Stimulated activated naive CD4-positive, alpha-beta T cell (primary cell): ENCODE measurements around the gene KCNAB1.

Source experiments
- DNase-seq, 6 experiments: peaks; one replicate each; lab custom pipeline; 2025; lab: John Stamatoyannopoulos, UW

KCNAB1 gene

DNA sequence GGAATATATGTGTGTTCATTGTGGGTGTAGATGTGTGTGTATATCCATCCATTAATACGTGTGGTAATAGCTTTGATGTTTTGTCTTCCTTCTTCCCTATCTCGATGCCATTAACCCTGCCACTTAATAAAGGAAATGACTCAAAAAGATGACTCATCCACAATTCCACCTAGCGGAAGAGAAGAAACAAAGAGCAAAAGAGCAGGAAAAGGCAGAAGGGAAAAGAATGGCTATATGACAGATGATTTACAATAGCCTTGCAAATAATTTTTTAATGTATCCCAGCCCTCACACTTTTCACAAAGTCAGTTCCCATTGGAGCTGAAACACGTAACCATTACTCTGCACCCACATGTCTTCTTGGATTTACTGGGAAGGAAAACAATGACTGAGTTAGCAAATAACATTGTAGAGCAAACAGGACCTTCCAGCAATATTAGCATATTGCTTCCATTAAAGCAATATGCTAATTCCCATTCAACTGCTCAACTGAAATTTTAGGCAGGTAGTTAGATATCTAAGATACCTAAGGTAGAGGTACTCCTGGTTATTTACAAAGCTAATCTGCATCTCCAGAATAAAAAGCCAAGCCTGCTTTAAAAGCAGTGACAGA is 197.2 kb downstream of the KCNAB1 start:
- DNase-seq, result no peak

DNA sequence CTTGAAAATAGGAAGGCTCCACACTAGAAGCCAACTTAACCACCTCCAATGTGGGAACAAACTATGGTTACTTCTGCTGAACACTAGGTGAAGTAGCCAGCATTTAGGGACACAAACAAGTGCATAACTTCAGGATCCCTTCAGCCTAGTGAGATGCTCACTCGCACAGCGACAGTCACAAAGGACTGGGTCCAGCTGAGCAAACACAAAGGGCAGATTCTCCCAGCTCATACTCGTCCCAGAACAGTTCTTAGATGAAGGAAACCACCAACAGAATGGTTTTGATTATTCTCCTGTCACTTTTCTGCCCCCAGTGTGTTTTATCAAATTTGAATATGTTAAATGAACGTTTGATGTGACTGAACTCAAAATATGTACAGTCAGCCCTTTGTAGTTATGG is 201.6 kb downstream of the KCNAB1 start:
- no peak for DNase-seq

DNA sequence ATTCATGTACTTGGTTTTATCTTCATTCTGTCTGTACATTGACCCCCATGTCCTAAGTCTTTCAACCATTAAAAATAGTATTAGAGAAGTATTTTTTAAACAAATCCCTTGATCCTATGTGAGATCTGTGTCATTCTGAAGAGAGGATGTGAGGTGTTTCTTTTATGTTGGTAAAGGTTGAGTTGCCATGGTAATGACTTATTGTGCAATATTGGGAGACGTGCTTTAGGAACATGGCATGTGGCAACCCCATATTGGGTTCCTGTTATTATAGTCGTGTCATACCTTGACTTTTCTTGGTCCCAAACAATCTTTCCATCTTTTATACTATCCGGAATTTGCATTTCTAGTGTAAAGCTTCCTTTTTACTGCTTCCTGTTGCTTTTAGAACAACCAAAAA is 203.1 kb downstream of the KCNAB1 start:
- DNase-seq, result no peak

DNA sequence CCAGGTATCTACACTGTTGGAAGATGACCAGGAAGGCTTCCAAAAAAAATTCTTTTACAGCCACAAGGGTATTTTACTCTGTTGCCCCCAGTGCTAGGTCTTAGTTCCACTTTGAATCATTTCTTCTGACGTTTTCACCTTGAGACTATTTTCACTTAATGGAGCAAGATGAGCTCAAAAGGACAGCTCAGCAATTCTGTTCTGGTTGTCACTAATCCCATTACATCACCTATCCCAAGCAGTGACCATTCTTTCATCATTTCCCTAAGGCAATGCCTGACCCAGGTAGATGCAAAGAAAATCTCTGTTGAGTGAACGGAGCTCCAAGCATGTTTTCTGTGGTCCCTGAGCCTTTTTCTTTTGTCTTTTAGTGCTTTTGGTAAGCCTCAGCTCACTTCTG is 210.0 kb downstream of the KCNAB1 start:
- DNase-seq, result no peak

DNA sequence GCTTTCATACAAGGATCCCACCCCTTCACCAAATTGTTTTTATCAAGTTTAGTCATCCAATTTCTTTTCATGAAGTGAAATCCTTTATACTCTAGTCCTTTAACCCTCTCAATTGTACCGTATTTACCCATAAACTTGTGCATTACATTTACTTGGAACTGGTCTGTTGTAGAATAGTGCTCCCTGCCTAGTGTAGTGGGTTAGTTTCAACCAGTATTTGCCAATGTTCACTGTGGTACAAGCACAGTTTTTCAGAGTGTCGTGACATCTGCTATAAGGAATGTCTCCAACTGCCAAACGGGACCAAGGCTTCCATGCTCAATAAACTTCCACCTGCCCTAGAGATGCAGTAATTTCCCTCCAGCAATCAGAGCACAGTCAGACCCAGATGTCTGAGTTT is 211.9 kb downstream of the KCNAB1 start:
- no peak for DNase-seq

DNA sequence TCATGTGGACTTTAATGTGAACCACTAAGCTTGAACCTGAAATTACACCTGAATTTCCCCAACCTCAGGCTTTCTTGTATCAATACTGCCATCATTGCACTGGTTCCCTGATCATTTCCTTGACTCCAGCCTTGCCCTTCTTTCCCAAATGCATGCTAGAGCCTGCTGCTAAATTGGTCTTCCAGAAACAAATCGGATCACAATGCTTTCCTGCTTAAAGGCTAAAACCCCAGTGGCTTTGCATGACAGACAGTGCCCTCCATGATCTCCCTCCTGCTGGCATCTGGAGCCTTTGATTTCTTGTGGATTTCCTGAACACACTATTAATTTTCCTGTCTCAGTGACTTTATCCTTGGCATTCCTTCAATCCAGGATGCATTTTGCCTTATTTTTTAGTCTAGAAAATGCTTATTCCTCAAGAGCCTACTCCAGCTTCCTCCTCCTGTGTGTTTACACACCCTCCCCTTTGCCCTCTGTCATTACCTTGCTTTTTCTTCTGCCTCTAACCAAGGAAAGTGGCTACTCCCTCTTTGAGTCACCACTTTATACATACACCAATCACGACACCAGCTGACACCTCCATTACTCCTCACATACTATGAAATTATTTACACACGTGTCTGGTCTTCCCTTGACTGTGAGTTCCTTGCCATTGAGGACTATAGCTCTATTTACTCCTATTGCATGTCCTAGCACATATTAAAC is 214.6 kb downstream of the KCNAB1 start:
- no peak for DNase-seq

DNA sequence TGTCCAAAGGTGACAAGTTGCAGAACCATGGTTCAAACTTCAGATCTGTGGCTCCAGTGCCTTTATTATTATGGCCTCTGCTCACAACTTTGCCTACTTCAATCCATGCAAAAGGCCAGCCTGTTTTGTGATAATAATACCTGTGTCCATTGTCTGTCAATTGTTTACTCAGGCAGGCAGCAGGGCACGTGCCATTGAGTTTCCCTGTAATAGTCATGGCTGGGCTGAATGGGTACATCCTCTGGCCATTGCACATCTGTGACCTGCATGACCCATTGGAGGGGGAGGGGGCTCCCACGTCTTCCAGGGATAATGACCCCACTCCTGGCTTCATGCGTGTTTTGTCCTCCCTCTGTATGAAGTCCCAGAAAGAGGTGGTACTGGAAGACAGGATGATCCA is 219.1 kb downstream of the KCNAB1 start:
- no peak for DNase-seq

DNA sequence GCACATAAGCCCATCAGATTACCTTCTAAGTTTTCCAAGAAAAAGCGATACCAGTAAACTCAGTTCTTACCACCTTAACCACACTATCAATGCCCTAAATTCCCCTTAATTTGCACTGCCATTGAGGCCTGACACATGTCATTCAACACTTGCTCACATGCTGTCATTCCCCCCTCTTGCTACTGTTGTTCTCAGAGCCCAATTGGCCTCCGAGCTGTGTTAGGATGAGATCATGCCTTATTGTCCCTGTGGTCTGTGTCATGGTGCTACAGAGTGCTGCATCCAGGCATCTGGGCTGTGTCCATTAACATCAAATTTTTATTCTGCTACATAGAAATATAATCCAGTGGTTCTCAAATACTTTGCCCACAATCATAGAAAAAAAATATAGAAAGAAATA is 221.0 kb downstream of the KCNAB1 start:
- no peak for DNase-seq

DNA sequence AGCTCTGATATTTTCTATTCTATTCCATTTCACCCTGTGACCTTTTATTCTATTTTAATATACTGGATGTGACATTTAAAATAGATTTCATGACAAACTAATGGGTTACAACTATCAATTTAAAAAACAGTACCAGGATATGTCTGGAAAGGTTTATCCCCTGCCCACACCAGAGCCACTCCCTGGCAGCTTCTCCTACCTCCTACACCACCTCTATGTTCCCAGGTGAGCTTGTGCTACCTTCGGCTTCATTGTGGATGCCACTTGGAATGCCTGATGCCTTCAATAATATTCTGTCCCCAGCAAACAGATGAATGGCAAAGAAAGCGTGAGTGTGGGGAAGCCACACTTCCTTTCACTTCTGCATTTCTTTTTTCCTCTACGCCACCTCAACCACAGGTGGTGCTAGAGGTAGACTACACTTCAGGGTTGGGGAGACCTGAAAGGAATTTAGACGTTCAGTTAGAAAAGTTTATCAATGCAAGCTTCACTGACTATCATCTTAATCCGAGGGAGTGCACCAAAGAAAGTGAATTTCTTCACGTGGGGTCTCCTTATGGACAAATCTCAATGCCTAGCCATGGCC is 221.5 kb downstream of the KCNAB1 start:
- DNase-seq, result no peak

DNA sequence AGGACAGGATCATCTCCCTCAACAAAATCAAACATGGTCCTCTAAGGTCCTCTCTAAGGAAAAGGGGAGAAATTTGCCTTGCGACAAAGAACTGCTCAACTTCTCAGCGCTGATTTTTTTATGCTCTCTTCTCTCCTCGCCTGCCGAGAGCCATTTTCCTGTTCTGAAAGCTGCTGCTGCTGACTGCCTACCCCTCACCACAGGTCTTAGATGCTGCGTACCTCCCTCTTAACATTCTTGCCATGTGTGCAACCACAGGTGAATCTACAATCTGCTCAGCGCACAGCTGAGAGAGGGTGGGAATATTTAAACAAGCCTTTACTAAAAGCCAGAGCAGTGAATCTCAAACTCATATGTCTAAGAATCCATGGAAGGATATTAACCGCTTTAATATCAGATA is 223.8 kb downstream of the KCNAB1 start:
- no peak for DNase-seq

DNA sequence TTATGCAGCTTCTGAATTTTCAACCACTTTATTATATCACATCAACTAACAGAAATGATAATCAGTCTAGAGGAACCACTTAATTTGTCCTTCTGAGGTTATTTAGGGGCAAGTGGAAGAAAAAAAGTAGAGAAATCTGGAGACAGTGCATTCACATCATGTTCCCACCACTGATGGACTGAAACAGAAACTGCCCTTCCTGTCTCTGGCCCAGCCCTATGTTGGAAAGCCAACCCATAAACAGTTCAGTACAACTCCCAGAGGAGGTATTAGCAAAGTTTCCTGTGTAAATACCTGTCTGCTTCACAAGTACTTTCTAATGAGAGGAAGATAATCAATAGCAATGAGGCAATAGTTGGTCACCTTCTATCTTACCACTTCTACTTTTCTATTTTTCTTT is 228.7 kb downstream of the KCNAB1 start:
- DNase-seq, result no peak

DNA sequence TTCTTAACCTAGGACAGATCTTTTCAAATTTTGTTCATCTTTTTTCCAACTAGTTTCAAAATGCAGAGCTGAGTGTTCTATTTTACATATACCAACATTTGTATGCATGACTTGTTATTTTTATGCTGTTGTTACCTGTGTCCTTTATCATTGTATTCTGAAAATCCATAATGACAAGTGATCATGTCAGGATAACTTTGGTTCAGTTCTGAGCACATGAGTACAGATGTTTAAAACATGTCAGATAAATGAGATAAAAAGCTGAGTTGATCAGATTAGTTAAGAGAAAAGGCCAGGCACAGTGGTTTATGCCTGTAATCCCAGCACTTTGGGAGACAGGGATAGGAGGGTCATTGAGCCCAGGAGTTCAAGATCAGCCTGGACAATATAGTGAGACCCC is 229.6 kb downstream of the KCNAB1 start:
- no peak for DNase-seq

DNA sequence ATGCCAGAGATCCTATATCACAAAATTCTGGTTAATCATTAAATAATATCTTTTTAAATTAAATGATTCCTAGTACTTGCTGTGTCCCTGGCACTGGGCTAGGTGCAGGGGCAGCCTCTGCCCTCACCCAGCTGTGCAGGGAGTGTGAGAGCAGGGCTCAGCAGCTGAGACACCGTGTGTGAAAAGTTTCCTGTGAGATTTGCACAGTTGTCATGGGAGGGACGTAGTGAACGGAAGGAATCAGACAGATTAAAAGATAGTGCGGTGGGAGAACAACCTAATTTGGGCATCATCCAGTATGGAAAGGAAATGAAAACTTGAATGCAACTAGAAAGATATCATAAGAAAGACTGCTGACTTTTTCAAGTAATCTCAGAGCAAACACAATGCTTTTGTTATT is 230.4 kb downstream of the KCNAB1 start:
- no peak for DNase-seq

DNA sequence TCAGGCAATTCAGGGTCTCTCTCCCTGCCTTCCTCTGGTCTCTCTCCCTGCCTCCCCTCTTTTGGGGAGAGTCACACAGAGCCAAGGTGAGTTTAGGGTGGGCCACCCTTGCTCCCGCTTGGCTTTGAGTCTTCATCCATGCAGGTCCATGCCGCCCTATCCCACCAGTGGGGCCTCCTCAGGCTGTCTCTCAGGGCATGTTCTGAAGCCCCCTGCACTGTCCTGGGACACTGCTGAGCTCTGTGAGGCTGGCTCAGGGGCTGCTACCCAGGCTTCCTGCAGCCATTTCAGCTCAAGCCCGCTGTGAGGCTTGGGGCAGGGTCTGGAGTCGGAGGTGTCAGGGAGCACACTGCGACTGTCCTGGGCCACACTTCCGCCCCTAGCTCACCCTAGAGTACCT is 231.4 kb downstream of the KCNAB1 start:
- no peak for DNase-seq

DNA sequence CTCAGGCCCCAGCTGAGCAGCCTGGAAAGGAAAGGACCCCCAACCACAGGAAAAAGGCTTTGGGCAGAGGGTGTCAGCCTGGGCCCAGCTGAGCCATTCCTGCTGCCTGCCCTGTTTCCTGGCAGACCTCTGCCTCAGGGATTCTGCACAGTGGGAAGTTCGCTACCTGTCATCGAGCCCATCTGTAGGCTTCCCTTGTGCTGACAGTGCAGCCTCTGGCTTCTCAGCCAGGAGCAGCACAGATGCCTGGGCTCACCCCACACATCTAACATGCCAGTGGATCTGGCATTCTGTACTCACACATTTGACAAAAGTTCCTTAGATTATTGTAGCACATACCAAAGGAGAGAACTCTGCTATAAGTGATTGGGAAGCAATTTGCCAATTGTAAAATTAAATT is 232.3 kb downstream of the KCNAB1 start:
- DNase-seq, result no peak

DNA sequence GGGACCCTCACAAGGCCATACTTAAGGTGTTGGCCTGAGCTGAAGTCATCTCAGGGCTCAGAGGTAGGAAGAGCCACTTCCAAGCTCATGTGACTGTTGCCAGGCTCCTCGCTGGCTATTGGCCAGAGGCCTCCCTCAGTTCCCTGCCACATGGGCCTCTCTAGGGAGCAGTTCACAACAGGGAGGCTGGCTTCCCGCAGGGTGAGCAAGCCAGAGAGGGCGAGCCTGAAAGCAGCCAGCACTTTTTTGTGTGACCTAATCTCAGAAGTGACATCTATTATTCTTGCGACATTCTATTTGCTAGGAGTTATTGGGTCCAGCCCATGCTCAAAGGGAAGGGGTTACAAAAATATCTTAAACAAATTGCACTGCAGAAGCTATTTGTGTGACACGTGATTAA is 233.2 kb downstream of the KCNAB1 start:
- DNase-seq, result no peak

DNA sequence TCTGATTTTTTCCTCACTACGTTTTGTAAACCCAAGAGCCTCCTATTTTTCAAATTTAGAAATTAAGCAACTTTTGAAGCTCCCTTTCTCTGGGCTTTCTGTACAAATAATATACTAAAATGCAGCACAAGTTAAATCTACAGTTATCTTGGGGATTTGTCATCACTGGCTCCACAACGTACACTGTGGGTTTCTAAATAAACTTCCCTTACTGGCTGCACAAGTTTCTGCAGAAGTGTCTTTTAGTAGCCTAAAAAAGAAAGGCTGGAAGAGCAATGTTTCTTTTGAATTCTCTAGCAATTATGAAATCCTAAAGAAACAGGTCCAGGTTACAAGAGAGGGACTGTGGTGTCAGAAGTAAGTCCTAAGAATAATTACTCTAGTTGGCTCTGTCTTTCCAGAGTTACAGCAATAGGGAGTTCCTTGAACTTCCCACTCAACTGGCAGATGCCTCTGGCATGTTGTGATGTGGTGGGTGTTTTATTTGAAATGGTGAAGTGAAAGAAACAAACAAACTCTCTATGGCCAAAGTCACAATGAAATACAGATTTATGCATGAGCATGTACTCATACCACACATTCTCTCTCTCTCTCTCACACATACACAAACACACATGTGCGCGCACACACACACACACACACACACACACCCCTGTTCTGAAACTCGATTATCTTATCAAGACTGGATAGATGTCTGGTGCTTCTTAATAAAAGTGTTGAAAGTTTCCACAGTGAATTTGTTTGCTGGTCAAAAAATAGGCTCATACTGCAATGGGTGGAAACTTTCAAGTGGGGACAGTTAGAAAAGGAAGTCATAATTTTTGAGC is 236.4 kb downstream of the KCNAB1 start:
- DNase-seq, result no peak

DNA sequence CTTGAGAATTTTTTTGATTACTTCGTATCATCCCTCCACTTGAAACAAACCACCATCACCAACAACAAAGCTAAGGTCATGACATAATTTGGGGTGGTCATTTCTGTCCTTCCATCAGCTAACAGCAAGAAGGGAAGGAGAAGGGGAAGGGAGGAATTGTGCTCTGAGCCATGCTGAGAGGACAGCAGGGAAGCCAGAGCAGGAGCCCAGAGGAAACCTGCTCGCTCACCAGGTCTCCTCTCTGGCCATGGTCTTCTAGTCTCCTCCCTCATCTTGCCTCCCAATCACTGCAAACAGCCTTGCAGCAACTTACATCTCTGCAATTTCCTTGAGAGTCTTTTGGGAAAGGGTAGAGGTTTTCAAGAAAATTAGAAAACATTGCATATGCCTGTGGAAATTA is 237.9 kb downstream of the KCNAB1 start:
- no peak for DNase-seq

DNA sequence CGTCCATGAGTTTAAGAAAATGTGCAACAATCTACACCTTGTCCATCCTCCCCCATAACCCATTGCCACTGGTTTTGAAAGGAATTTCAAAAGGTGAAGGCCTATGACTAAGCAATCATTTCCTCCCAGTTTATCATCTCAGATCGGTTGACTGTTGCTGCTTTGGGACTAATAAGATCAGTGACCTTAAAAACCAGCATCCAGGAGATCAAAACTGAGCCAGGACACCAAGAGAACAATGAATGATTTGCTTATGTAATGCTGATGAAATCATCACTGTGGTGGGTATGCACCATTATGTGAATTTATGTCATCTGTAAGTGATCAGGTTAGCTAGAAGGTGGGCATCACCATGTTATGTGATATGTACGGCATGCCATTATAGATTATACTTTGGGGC is 239.0 kb downstream of the KCNAB1 start:
- DNase-seq, result no peak

DNA sequence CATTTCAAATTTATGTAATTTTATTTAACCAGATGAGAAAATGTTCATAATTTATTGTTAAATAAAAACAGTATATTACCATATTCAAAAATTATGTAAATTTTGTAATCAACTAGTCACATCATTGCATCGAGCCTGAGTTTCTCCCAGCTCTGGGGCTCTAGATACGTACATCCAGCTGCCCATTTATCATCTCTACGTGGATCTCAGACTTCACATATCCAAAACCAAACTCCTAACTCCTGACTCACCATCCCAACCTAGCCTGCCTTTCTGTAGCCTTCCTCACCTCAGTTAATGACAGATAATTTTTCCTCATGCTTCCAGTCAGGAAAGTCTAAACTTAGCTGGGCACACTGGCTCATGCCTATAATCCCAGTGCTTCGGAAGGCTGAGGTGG is 239.7 kb downstream of the KCNAB1 start:
- no peak for DNase-seq

DNA sequence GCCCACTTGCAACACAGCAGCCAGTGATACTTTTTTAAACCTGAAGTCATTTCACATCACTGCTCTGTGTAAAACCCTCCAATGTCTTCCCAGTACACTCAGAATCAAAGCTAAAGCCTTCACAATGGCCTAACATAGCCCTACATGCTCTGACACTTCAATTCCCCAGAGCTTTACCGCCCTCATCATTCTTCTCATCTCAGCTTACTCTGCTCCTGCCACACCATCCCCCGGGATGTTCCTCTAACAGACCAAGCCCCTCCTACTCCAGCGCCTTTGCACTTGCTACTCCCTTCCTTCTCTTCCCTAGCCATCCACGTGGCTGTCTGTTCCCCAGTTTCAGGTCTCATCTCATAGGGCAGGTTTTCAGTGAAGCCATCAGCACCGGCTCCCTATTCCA is 240.6 kb downstream of the KCNAB1 start:
- no peak for DNase-seq

DNA sequence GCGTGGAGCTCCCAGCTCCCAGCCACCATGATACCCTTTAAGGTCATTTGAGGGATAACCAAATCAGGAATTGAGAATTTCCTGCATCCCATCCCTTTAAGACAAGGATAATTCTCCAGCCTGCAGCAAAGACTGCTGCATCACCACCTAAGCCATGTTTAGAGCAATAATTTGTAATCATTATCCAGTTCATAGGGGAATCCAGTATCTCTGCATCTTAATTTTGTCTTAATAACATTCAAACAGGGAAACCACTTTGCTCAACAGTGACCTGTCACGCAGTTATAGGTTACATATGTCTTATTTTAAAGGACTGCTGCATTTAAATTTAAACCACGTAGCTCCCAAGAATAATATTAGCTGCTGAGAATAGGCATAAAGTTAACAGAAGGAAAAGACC is 246.2 kb downstream of the KCNAB1 start:
- DNase-seq, result no peak

DNA sequence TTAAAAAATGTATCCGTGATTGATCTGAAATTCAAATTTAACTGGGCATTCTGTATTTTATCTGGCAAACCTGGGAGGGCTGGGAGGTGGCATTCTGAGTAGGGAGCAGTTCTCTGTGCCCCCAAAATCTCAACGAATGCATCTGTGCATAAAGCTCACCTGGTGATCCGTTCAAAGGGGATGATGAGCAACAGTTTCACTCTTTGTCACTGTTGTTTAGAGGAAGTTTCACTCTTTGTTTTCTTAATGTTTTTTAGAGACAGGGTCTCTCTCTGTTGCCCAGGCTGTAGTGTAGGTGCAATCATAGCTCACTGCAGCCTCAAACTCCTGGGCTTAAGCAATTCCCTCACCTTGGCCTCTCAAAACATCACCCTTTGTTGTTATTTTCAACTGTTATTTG is 247.8 kb downstream of the KCNAB1 start:
- DNase-seq, result no peak
